IMR-90 (cell line): ENCODE results near the gene JADE2. TPM values are rescaled to one million over a fixed set of nuclear protein-coding genes. Genes with fewer than 3 reads are reported as not detected.

Experiments
- ATAC-seq: fragments of 200-7000 bp; cut with Tn5 transposase; 2 replicates; pipeline ENCODE4 v1.9.1; 2020; ENCODE audit warnings: low read depth, mild to moderate bottlenecking, moderate library complexity
- BruUV-seq: library from RNA; stranded (reverse); fragments of 400-500 nt; replicated peaks from 2 replicates; lab custom pipeline; 2021; lab: Mats Ljungman, UMichigan
- CTCF ChIA-PET: fragments of 300-600 bp; formaldehyde crosslinking; extraction: SDS; loops from one replicate; lab custom pipeline; 2021; ENCODE audit warnings: antibody characterized with exemption; lab: Yijun Ruan, JAX
- POLR2A ChIA-PET: fragments of 300-600 bp; sonication (Branson Sonifier 250); formaldehyde crosslinking; loops from one replicate; lab custom pipeline; 2022; ENCODE audit warnings: antibody characterized with exemption; ENCODE audit not compliant: unreplicated experiment; lab: Charles Lee
- DNase-seq: peaks from one replicate; pipeline ENCODE4 v3.0.0; 2013
- H2AFZ ChIP-seq: replicated peaks from 2 replicates; pipeline ENCODE3; 2013; ENCODE audit warnings: low read length, mild to moderate bottlenecking; ENCODE audit not compliant: poor library complexity
- H2AK5ac ChIP-seq: 2 replicates; pipeline ENCODE4 v1.6.1; 2013; ENCODE audit warnings: low read depth, low read length, inconsistent platforms
- H2AK9ac ChIP-seq: replicated peaks from 2 replicates; pipeline ENCODE3; 2013; ENCODE audit warnings: mild to moderate bottlenecking, low read depth, low read length, moderate library complexity; ENCODE audit not compliant: poor library complexity
- H2BK120ac ChIP-seq: 2 replicates; pipeline ENCODE4 v1.6.1; 2013; ENCODE audit warnings: low read depth, low read length, inconsistent platforms
- H2BK15ac ChIP-seq: 3 replicates; pipeline ENCODE4 v1.6.1; 2013; ENCODE audit warnings: low read depth, low read length, inconsistent platforms
- H2BK20ac ChIP-seq: 2 replicates; pipeline ENCODE4 v1.6.1; 2013; ENCODE audit warnings: low read depth, mild to moderate bottlenecking, inconsistent platforms, low read length, moderate library complexity
- H2BK5ac ChIP-seq: 2 replicates; pipeline ENCODE4 v1.6.1; 2013; ENCODE audit warnings: mild to moderate bottlenecking, low read depth, low read length, inconsistent platforms; ENCODE audit not compliant: poor library complexity, severe bottlenecking
- H3K14ac ChIP-seq: replicated peaks from 2 replicates; pipeline ENCODE4 v1.6.1; 2013; ENCODE audit warnings: low read depth, low read length, inconsistent platforms
- H3K18ac ChIP-seq: 2 replicates; pipeline ENCODE4 v1.6.1; 2013; ENCODE audit warnings: low read depth, low read length, control low read depth
- H3K23ac ChIP-seq: 2 replicates; pipeline ENCODE4 v1.6.1; 2013; ENCODE audit warnings: low read depth, low read length, inconsistent platforms
- H3K27ac ChIP-seq: 2 replicates; pipeline ENCODE4 v1.5.1; 2013; ENCODE audit warnings: mild to moderate bottlenecking, control low read depth, low read length; ENCODE audit not compliant: insufficient read depth
- H3K27me3 ChIP-seq: 2 replicates; pipeline ENCODE4 v1.6.1; 2013; ENCODE audit warnings: low read length; ENCODE audit not compliant: control insufficient read depth, insufficient read depth
- H3K36me3 ChIP-seq: 2 replicates; pipeline ENCODE4 v1.6.1; 2013; ENCODE audit warnings: low read length, mixed read lengths; ENCODE audit not compliant: control insufficient read depth, insufficient read depth
- H3K4ac ChIP-seq: 2 replicates; pipeline ENCODE4 v1.6.1; 2013; ENCODE audit warnings: low read depth, low read length, inconsistent platforms
- H3K4me1 ChIP-seq: 2 replicates; pipeline ENCODE4 v1.6.1; 2013; ENCODE audit warnings: low read length, mixed read lengths; ENCODE audit not compliant: control insufficient read depth, insufficient read depth
- H3K4me2 ChIP-seq: 2 replicates; pipeline ENCODE4 v1.6.1; 2013; ENCODE audit warnings: low read depth, mild to moderate bottlenecking, control low read depth, low read length, moderate library complexity
- H3K4me3 ChIP-seq: 2 replicates; pipeline ENCODE4 v1.5.1; 2013; ENCODE audit warnings: low read depth, mild to moderate bottlenecking, control low read depth, low read length, moderate library complexity; ENCODE audit not compliant: insufficient read depth
- H3K56ac ChIP-seq: 2 replicates; pipeline ENCODE4 v1.6.1; 2013; ENCODE audit warnings: low read length, inconsistent platforms; ENCODE audit not compliant: insufficient read depth; ENCODE audit errors: extremely low read depth
- H3K79me1 ChIP-seq, 2 experiments: 2 replicates each; pipeline ENCODE4 v1.6.1; 2013; ENCODE audit warnings: low read length in 2 of 2, inconsistent platforms in 1 of 2, low read depth in 1 of 2
- H3K9ac ChIP-seq: 2 replicates; pipeline ENCODE4 v1.6.1; 2013; ENCODE audit warnings: low read depth, low read length, control low read depth
- H3K9me1 ChIP-seq: 2 replicates; pipeline ENCODE4 v1.6.1; 2013; ENCODE audit warnings: low read length, inconsistent platforms; ENCODE audit not compliant: insufficient read depth
- H3K9me3 ChIP-seq: 2 replicates; pipeline ENCODE4 v1.6.1; 2013; ENCODE audit warnings: low read length; ENCODE audit not compliant: control insufficient read depth, insufficient read depth
- H4K20me1 ChIP-seq: 2 replicates; pipeline ENCODE4 v1.6.1; 2013; ENCODE audit warnings: low read length, inconsistent platforms; ENCODE audit not compliant: insufficient read depth
- H4K5ac ChIP-seq: 2 replicates; pipeline ENCODE4 v1.6.1; 2013; ENCODE audit warnings: mild to moderate bottlenecking, low read depth, low read length, control low read depth
- H4K8ac ChIP-seq, 2 experiments: 2 replicates each; pipeline ENCODE4 v1.6.1; 2013; ENCODE audit warnings: low read depth in 2 of 2, low read length in 2 of 2, control low read depth in 1 of 2, inconsistent platforms in 1 of 2
- H4K91ac ChIP-seq: 2 replicates; pipeline ENCODE4 v1.6.1; 2013; ENCODE audit warnings: low read depth, low read length, inconsistent platforms; ENCODE audit not compliant: insufficient read depth
- CHD1 ChIP-seq: IDR thresholded peaks from 2 replicates; pipeline ENCODE4 v1.6.1; 2012; ENCODE audit warnings: low read depth, low read length, improper control_type of control experiment
- CTCF ChIP-seq: conservative IDR thresholded peaks from 2 replicates; pipeline ENCODE4 v1.5.1; 2012; ENCODE audit warnings: mild to moderate bottlenecking, low read depth, low read length, improper control_type of control experiment
- ELK1 ChIP-seq: fragments of 150-350 bp; IDR thresholded peaks from 2 replicates; pipeline ENCODE4 v1.6.1; 2016; ENCODE audit warnings: low read depth, mild to moderate bottlenecking, low read length, moderate library complexity, borderline replicate concordance
- FOS ChIP-seq: fragments of 150-350 bp; IDR thresholded peaks from 2 replicates; pipeline ENCODE4 v1.6.1; 2016; ENCODE audit warnings: low read depth, low read length
- MAFK ChIP-seq: IDR thresholded peaks from 2 replicates; pipeline ENCODE4 v1.6.1; 2012; ENCODE audit warnings: low read depth, low read length, improper control_type of control experiment
- MXI1 ChIP-seq: IDR thresholded peaks from 2 replicates; pipeline ENCODE4 v1.6.1; 2012; ENCODE audit warnings: low read depth, mild to moderate bottlenecking, low read length, moderate library complexity, borderline replicate concordance
- NFE2L2 ChIP-seq: fragments of 150-350 bp; IDR thresholded peaks from 2 replicates; pipeline ENCODE4 v1.6.1; 2016; ENCODE audit warnings: low read depth, mild to moderate bottlenecking, low read length
- POLR2A ChIP-seq: IDR thresholded peaks from 2 replicates; pipeline ENCODE4 v1.6.1; 2012; ENCODE audit warnings: mild to moderate bottlenecking, low read depth, low read length
- RAD21 ChIP-seq: IDR thresholded peaks from 2 replicates; pipeline ENCODE4 v1.6.1; 2012; ENCODE audit warnings: low read length, improper control_type of control experiment
- RCOR1 ChIP-seq: IDR thresholded peaks from 2 replicates; pipeline ENCODE4 v1.6.1; 2012; ENCODE audit warnings: mild to moderate bottlenecking, low read length, improper control_type of control experiment; ENCODE audit not compliant: insufficient replicate concordance
- RFX5 ChIP-seq: IDR thresholded peaks from 2 replicates; pipeline ENCODE4 v1.8.0; 2012; ENCODE audit warnings: low read depth, mild to moderate bottlenecking, low read length, moderate library complexity
- SMC3 ChIP-seq: fragments of 150-350 bp; IDR thresholded peaks from 2 replicates; pipeline ENCODE4 v1.6.1; 2016; ENCODE audit warnings: low read depth, mild to moderate bottlenecking, antibody characterized with exemption, low read length, moderate library complexity
- USF2 ChIP-seq: fragments of 150-350 bp; IDR thresholded peaks from 2 replicates; pipeline ENCODE4 v1.6.1; 2017; ENCODE audit warnings: mild to moderate bottlenecking, antibody characterized with exemption, low read length, low read depth
- WGBS, 2 experiments: methylation state at CpG; one replicate each; pipeline versions ENCODE4 v1.1.5 to v1.1.7; 2013; ENCODE audit warnings: missing lambda C conversion rate in 2 of 2; ENCODE audit not compliant: insufficient read length in 1 of 2; ENCODE audit errors: extremely low coverage in 2 of 2; 5-methylcytosine and 5-hydroxymethylcytosine counted together
- dilution Hi-C: fragments of 300-500 bp; cut with HindIII; formaldehyde crosslinking; loops from one replicate; pipeline ENCODE4 v1.14.3; 2018; ENCODE audit warnings: low sequenced_read_pairs; ENCODE audit not compliant: unreplicated experiment
- in situ Hi-C: fragments of 300-500 bp; cut with MboI; formaldehyde crosslinking; loops from 3 replicates; pipeline ENCODE4 v1.14.3; 2019; ENCODE audit warnings: low sequenced_read_pairs, inconsistent platforms, mixed read lengths
- intact Hi-C: fragments of 100-400 bp; cut with micrococcal nuclease; formaldehyde crosslinking; loops from 2 replicates; pipeline ENCODE4 v1.10.0; 2022
- polyA plus RNA-seq, 3 experiments: library from polyadenylated mRNA; depleted of rRNA; stranded (reverse); fragments of >200 nt; gene quantifications; 2 replicates each; pipeline ENCODE4 v1.2.3, GENCODE V29; 2012; ENCODE audit warnings: low replicate concordance in 1 of 3
- total RNA-seq: library from RNA; depleted of rRNA; stranded (reverse); fragments of >200 nt; gene quantifications from 2 replicates; pipeline ENCODE4 v1.2.3, GENCODE V29; 2012

Gene JADE2
- total and polyA plus RNA-seq, 2 of the 4 experiments (the other 2 are of a cell fraction), result 13.3 to 14.9 TPM

GRCh38 chr5:134570886-134571285 lies 45.4 kb downstream of the JADE2 start:
- Histone ChIP-seq H2BK120ac (no peak overlapping the region), H3K27ac (no peak overlapping the region), H3K14ac (no peak overlapping the region), H3K9ac (no peak overlapping the region), H3K36me3 (peaks cover 72% of the 10 kb centered on the region), H3K4me1 (peaks cover 16% of the 10 kb centered on the region), H2BK5ac (no peak overlapping the region), H3K4ac (no peak overlapping the region), H3K27me3 (no peaks in the 10 kb centered on the region), H2AK9ac (peak overlapping the region; percentile 17), H2BK20ac (no peak overlapping the region), H4K91ac (no peak overlapping the region), H3K9me1 (peaks cover 21% of the 10 kb centered on the region), H3K79me1 (peaks cover 3 to 49% of the 10 kb centered on the region in 2 experiments; a peak in 2 of 4 replicates), H3K18ac (no peak overlapping the region), H4K8ac (no peak overlapping the region), H2AK5ac (no peak overlapping the region), H2BK15ac (no peak overlapping the region), H3K56ac (no peak overlapping the region), H3K23ac (no peak overlapping the region), H3K9me3 (no peaks in the 10 kb centered on the region), H4K5ac (no peak overlapping the region), H2AFZ (no peak overlapping the region), H3K4me3 (no peak overlapping the region), H4K20me1 (peaks cover 6% of the 10 kb centered on the region), H3K4me2 (no peak overlapping the region)
- no TSS peak for BruUV-seq
- in situ Hi-C loops (no loop called here), dilution Hi-C loops (no loop called here), intact Hi-C loops (no loop called here)
- ATAC-seq (no peak), DNase-seq (no peak)
- POLR2A ChIA-PET, result no interaction called here
- no peak for TF ChIP-seq RAD21
- no peak for TF ChIP-seq RFX5
- no peak for TF ChIP-seq USF2
- TF ChIP-seq RCOR1, result no peak
- TF ChIP-seq FOS, result no peak
- no peak for TF ChIP-seq CHD1
- no peak for TF ChIP-seq CTCF
- TF ChIP-seq SMC3, result no peak
- no peak for TF ChIP-seq ELK1
- no peak for TF ChIP-seq MAFK
- no peak for TF ChIP-seq POLR2A
- TF ChIP-seq NFE2L2, result no peak
- no peak for TF ChIP-seq MXI1
- CTCF ChIA-PET, result no interaction called here
- 95% methylated on average over 4 of the region's 6 CpGs; no CpG with 5 or more reads in 1 of the 2 experiments for WGBS, 2 experiments
